ENCODE measurements around the gene RPL36A. TPM values are rescaled to one million over a fixed set of nuclear protein-coding genes. Genes with fewer than 3 reads are reported as not detected.

The RPL36A gene
- total and polyA plus RNA-seq, 12 donors: 30.8 to 2,119 (median 57.0) TPM

DNA sequence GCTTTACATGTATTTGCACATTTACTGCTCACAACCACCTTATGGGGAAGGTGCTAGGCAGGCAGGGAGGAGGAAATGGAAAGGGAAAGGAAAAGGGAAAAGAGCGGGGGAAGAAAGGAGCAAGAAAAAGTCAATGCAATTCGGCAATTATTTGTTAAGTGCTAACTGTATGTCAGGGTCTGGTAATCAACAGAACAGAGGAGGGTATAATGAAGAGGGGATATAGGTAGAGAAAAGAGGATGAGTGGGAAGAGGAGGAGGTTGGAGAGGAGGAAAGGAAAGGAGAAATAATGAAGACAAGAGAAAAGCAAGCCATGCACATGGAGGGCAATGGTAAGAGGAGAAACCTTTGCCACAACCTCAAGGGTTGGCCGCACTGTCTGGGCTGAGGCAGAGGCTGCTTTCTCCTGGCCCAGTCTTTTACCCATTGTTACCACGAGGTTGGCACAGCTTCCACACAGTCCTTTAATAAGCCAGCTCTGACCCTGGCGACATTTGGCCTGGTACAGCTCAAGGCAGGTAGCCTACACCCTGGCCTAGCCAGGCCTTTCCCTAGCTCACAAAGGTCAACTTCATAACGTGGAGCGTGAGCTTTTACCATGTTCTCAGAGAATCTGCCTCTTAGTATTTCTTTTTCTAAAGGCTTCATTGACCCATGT lies 5.7 kb upstream of the RPL36A start:
- no peaks in the 10 kb centered on the region for H3K27me3 ChIP-seq
- peak overlapping the region in 1 of 10 donors; percentile 79 for H3K27ac ChIP-seq
- DNase-seq: no peak
- TF ChIP-seq, protein P1, sequence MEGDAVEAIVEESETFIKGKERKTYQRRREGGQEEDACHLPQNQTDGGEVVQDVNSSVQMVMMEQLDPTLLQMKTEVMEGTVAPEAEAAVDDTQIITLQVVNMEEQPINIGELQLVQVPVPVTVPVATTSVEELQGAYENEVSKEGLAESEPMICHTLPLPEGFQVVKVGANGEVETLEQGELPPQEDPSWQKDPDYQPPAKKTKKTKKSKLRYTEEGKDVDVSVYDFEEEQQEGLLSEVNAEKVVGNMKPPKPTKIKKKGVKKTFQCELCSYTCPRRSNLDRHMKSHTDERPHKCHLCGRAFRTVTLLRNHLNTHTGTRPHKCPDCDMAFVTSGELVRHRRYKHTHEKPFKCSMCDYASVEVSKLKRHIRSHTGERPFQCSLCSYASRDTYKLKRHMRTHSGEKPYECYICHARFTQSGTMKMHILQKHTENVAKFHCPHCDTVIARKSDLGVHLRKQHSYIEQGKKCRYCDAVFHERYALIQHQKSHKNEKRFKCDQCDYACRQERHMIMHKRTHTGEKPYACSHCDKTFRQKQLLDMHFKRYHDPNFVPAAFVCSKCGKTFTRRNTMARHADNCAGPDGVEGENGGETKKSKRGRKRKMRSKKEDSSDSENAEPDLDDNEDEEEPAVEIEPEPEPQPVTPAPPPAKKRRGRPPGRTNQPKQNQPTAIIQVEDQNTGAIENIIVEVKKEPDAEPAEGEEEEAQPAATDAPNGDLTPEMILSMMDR (IDR thresholded peaks at IDR 0.05): no peak
- H3K4me1 ChIP-seq: no peaks in the 10 kb centered on the region
- ATAC-seq: no peak
- no peaks in the 10 kb centered on the region for H3K9me3 ChIP-seq
- intact Hi-C loops (cut with DNase I): no loop called here
- H3K36me3 ChIP-seq: no peaks in the 10 kb centered on the region
- H3K4me3 ChIP-seq: peak overlapping the region in 1 of 10 donors; percentile 45
- 85 to 92% methylated on average over 6 to 7 of the region's 7 CpGs for WGBS, 2 donors

DNA sequence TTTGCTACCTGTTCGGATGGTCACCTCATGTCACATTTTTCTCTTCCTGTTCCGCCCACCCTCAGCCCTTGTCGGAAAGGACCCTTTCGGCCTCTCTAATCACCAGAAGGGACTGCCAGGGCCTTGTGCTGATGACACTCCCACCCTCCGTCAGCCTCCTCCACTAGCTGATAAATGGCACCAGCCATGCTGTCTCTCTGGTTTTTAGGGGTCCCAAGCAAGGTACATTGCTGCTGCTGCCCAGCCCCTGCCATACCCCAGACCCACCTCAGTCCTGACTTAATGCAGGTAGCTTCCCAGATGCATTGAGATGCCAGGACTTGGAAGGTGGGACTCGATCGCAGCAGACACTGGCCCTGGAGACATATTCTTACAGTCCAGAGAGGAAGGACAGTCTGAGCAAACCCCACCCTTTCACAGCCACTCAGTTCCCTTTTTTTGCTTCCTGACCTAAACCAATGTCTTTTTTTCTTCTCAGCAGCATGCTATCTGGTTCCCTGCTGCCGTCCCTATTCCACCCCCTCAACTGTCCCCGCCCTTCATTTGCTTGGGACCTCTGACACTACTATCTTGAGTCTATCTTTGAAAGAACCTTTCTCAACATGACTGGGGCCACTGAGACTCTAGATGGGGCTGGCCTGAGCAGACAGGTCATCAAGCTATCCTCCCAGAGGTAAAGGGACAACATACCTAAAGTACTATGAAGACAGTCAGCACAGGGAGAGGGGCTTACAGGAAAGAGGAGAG lies 4.8 kb upstream of the RPL36A start, which contains the start of gene BTK:
Gene BTK (minus strand): TSS at position 397 of the 747 bp plus-strand sequence. CDS start 10,907 bp downstream, outside the sequence.
- no peaks in the 10 kb centered on the region for H3K27me3 ChIP-seq
- peak in 5 of 8 donors; percentile 3 to 44 (median 27) for ATAC-seq
- DNase-seq: no peak
- 56 to 69% methylated on average over 9 of the region's 9 CpGs for WGBS, 2 donors
- peak within 1 kb of the TSS in 2 of 10 donors; percentile 22 to 45 for H3K4me3 ChIP-seq
- intact Hi-C loops (cut with DNase I): no loop called here
- no peaks in the 10 kb centered on the region for H3K4me1 ChIP-seq
- H3K9me3 ChIP-seq: no peaks in the 10 kb centered on the region
- H3K27ac ChIP-seq: peak within 1 kb of the TSS in 1 of 10 donors; percentile 79
- TF ChIP-seq, protein P1 (IDR thresholded peaks at IDR 0.05): no peak
- no peaks in the 10 kb centered on the region for H3K36me3 ChIP-seq

DNA sequence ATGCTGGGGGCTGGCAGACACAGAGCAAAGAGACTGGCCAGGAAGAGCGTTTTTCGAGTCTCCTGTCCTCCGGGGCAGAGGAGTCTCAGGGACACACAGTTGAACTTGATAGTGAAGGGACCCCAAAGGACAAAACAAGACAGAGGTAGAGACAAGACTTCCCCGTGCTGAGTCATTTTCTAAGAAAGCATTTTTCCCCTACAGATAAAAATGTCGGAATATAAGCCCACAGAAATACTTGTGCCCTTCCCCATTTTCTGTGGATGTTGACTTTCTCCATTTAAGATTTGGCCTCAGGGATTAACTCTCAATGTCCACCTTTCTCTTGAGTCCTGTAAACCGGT lies 4.3 kb upstream of the RPL36A start:
- H3K4me3 ChIP-seq: peak overlapping the region in 1 of 10 donors; percentile 45
- H3K36me3 ChIP-seq: no peaks in the 10 kb centered on the region
- ATAC-seq (no peak), DNase-seq (no peak)
- H3K9me3 ChIP-seq: no peaks in the 10 kb centered on the region
- intact Hi-C loops (cut with DNase I): no loop called here
- TF ChIP-seq, protein P1 (IDR thresholded peaks at IDR 0.05): no peak
- WGBS, 2 donors: 60 to 66% methylated on average over 6 of the region's 6 CpGs
- H3K4me1 ChIP-seq: peaks cover 0 to 2% (median under 1%) of the 10 kb centered on the region in 9 donors
- H3K27ac ChIP-seq: peak overlapping the region in 1 of 10 donors; percentile 79
- no peaks in the 10 kb centered on the region for H3K27me3 ChIP-seq

DNA sequence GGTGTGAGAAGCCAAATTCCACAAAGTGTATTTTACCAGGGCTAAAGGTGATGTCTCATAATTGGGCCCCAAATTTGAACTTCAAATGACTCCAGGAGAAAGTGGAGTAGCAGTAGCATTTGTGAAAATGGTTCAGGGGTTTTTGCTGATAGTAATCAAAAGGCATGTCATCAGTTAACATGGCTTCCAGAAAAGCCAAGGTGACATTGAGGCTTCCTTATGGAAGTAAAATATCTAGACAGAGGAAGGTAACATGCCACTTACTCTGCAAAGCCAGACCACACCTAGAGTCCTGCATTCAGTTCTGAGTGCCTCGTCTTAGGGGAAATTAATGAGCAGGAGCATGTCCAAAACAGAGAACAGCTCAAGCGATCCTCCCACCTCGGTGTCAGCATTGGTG lies 2.2 kb upstream of the RPL36A start:
- intact Hi-C loops (cut with DNase I): no loop called here
- DNase-seq (no peak), ATAC-seq (no peak)
- Histone ChIP-seq H3K4me1 (peaks cover 0 to 17% (median 7%) of the 10 kb centered on the region in 9 donors), H3K9me3 (no peaks in the 10 kb centered on the region), H3K4me3 (no peak overlapping the region), H3K27me3 (no peaks in the 10 kb centered on the region), H3K27ac (no peak overlapping the region), H3K36me3 (peaks cover 0 to 20% (median 0%) of the 10 kb centered on the region in 9 donors)
- 89 to 93% methylated on average over 3 of the region's 3 CpGs for WGBS, 2 donors
- TF ChIP-seq, protein P1 (IDR thresholded peaks at IDR 0.05): no peak
